CD8-positive, alpha-beta memory T cell (primary cell): ENCODE data around the gene NAV2. TPM values are rescaled to one million over a fixed set of nuclear protein-coding genes. Genes with fewer than 3 reads are reported as not detected.

Experiments used
- CTCF ChIA-PET: fragments of 350-600 bp; sonication (Branson Sonifier 250); formaldehyde crosslinking; loops from one replicate; lab custom pipeline; 2021; ENCODE audit warnings: antibody characterized with exemption; lab: Charles Lee
- POLR2A ChIA-PET: fragments of 350-600 bp; sonication (Branson Sonifier 250); formaldehyde crosslinking; loops from one replicate; lab custom pipeline; 2021; ENCODE audit warnings: antibody characterized with exemption; lab: Charles Lee
- DNase-seq, 5 donors: peaks; one replicate each; pipeline versions ENCODE4 v3.0.0 to v3.0.0-alpha.2; 2020 to 2022; ENCODE audit warnings: mixed read lengths in 1 of 5
- H3K27ac ChIP-seq: one replicate; pipeline ENCODE4 v1.7.0; 2013; ENCODE audit warnings: low read depth, mild to moderate bottlenecking, low read length, moderate library complexity
- H3K27me3 ChIP-seq: 2 replicates; pipeline ENCODE4 v1.7.0; 2013; ENCODE audit warnings: low read length, mild to moderate bottlenecking; ENCODE audit not compliant: insufficient read depth, poor library complexity, severe bottlenecking
- H3K36me3 ChIP-seq: 2 replicates; pipeline ENCODE4 v1.7.0; 2013; ENCODE audit warnings: mild to moderate bottlenecking, low read length, moderate library complexity; ENCODE audit not compliant: insufficient read depth
- H3K4me1 ChIP-seq: 2 replicates; pipeline ENCODE4 v1.7.0; 2013; ENCODE audit warnings: mild to moderate bottlenecking, low read length, moderate library complexity; ENCODE audit not compliant: insufficient read depth
- H3K4me3 ChIP-seq: 2 replicates; pipeline ENCODE4 v1.7.0; 2013; ENCODE audit warnings: mild to moderate bottlenecking, low read length
- H3K9me3 ChIP-seq: 2 replicates; pipeline ENCODE4 v1.7.0; 2013; ENCODE audit warnings: mild to moderate bottlenecking, low read length
- H3K27ac Mint-ChIP-seq, 8 donors: one replicate each; pipeline ENCODE4 v1.8.0; 2020 to 2021; ENCODE audit warnings: mixed read lengths in 8 of 8, mild to moderate bottlenecking in 6 of 8, inconsistent platforms in 3 of 8, moderate library complexity in 3 of 8
- H3K27me3 Mint-ChIP-seq, 2 donors: one replicate each; pipeline ENCODE4 v1.8.0; 2020 to 2021; ENCODE audit warnings: mixed read lengths in 2 of 2, mild to moderate bottlenecking in 1 of 2, moderate library complexity in 1 of 2
- H3K36me3 Mint-ChIP-seq, 3 donors: one replicate each; pipeline ENCODE4 v1.8.0; 2020 to 2021; ENCODE audit warnings: mixed read lengths in 3 of 3, inconsistent platforms in 1 of 3, mild to moderate bottlenecking in 1 of 3
- H3K4me1 Mint-ChIP-seq, 3 donors: one replicate each; pipeline ENCODE4 v1.8.0; 2020 to 2021; ENCODE audit warnings: mixed read lengths in 3 of 3, inconsistent platforms in 1 of 3, mild to moderate bottlenecking in 1 of 3
- H3K4me3 Mint-ChIP-seq, 7 donors: one replicate each; pipeline ENCODE4 v1.8.0; 2020 to 2021; ENCODE audit warnings: mixed read lengths in 7 of 7, mild to moderate bottlenecking in 6 of 7, moderate library complexity in 4 of 7, inconsistent platforms in 2 of 7
- H3K9me3 Mint-ChIP-seq, 5 donors: one replicate each; pipeline ENCODE4 v1.8.0; 2020 to 2022; ENCODE audit warnings: mixed read lengths in 5 of 5, mild to moderate bottlenecking in 3 of 5, moderate library complexity in 2 of 5, inconsistent platforms in 1 of 5
- polyA plus RNA-seq: library from polyadenylated mRNA; unstranded; fragments of 300-500 nt; fragmentation: Illumina TruSeq; gene quantifications from one replicate; pipeline ENCODE4 v1.2.3, GENCODE V29; 2021
- total RNA-seq, 2 experiments: library from RNA; stranded (reverse); gene quantifications; one replicate each; pipeline ENCODE4 v1.2.3, GENCODE V29; 2021

NAV2 gene
- total and polyA plus RNA-seq, 3 experiments from 2014 or later: 0.42 to 1.2 (median 1.1) TPM

GRCh38 chr11:19683141-19683805, 29.4 kb upstream of the NAV2 start:
- no peak for DNase-seq
- Histone ChIP-seq H3K4me1 (no peaks in the 10 kb centered on the region), H3K36me3 (no peaks in the 10 kb centered on the region), H3K27ac (no peak overlapping the region), H3K9me3 (no peaks in the 10 kb centered on the region), H3K4me3 (no peak overlapping the region), H3K27me3 (no peaks in the 10 kb centered on the region)
- Mint-ChIP-seq H3K27ac (peak overlapping the region in 1 of 8 donors; percentile 43), H3K27me3 (peaks cover 3 to 36% of the 10 kb centered on the region in 2 donors), H3K36me3 (no peaks in the 10 kb centered on the region), H3K4me3 (no peak overlapping the region), H3K9me3 (no peaks in the 10 kb centered on the region), H3K4me1 (no peaks in the 10 kb centered on the region)
- ChIA-PET POLR2A (no interaction called here), CTCF (no interaction called here)

- DNase-seq: no peak
- Mint-ChIP-seq H3K27me3 (peaks cover 2 to 30% of the 10 kb centered on the region in 2 donors), H3K4me3 (no peak overlapping the region), H3K9me3 (no peaks in the 10 kb centered on the region), H3K4me1 (no peaks in the 10 kb centered on the region), H3K27ac (no peak overlapping the region), H3K36me3 (no peaks in the 10 kb centered on the region)
- Histone ChIP-seq H3K27me3 (no peaks in the 10 kb centered on the region), H3K36me3 (no peaks in the 10 kb centered on the region), H3K4me3 (no peak overlapping the region), H3K27ac (no peak overlapping the region), H3K9me3 (no peaks in the 10 kb centered on the region), H3K4me1 (no peaks in the 10 kb centered on the region)
- CTCF ChIA-PET: interaction anchor here (1.2 kb wide), 1 partner anchor 8 kb away, joined by 3 read pairs; no protein-coding TSS in a partner anchor
- POLR2A ChIA-PET: no interaction called here
Observed at GRCh38 chr11:19683862-19684491, 28.7 kb upstream of the NAV2 start.

GRCh38 chr11:19686234-19686633, 26.4 kb upstream of the NAV2 start:
- Histone ChIP-seq H3K27ac (no peak overlapping the region), H3K36me3 (no peaks in the 10 kb centered on the region), H3K4me1 (no peaks in the 10 kb centered on the region), H3K4me3 (no peak overlapping the region), H3K27me3 (no peaks in the 10 kb centered on the region), H3K9me3 (no peaks in the 10 kb centered on the region)
- Mint-ChIP-seq H3K4me1 (no peaks in the 10 kb centered on the region), H3K27ac (no peak overlapping the region), H3K9me3 (no peaks in the 10 kb centered on the region), H3K4me3 (no peak overlapping the region), H3K36me3 (no peaks in the 10 kb centered on the region), H3K27me3 (peaks cover 2 to 16% of the 10 kb centered on the region in 2 donors)
- POLR2A ChIA-PET: no interaction called here
- DNase-seq: no peak
- CTCF ChIA-PET: no interaction called here

GRCh38 chr11:19687392-19687791, 25.2 kb upstream of the NAV2 start:
- CTCF ChIA-PET: no interaction called here
- DNase-seq: no peak
- Histone ChIP-seq H3K27ac (no peak overlapping the region), H3K36me3 (no peaks in the 10 kb centered on the region), H3K4me3 (no peak overlapping the region), H3K9me3 (no peaks in the 10 kb centered on the region), H3K27me3 (no peaks in the 10 kb centered on the region), H3K4me1 (no peaks in the 10 kb centered on the region)
- H3K36me3 Mint-ChIP-seq: no peaks in the 10 kb centered on the region
- no peak overlapping the region for H3K4me3 Mint-ChIP-seq
- POLR2A ChIA-PET: no interaction called here
- H3K27me3 Mint-ChIP-seq: peaks cover 1 to 14% of the 10 kb centered on the region in 2 donors
- H3K9me3 Mint-ChIP-seq: no peaks in the 10 kb centered on the region
- H3K27ac Mint-ChIP-seq: no peak overlapping the region
- H3K4me1 Mint-ChIP-seq: no peaks in the 10 kb centered on the region

GRCh38 chr11:19689281-19690000, 23.2 kb upstream of the NAV2 start:
- H3K27me3 ChIP-seq: no peaks in the 10 kb centered on the region
- H3K4me3 ChIP-seq: no peak overlapping the region
- Mint-ChIP-seq H3K27me3 (peaks cover 6 to 19% of the 10 kb centered on the region in 2 donors), H3K4me3 (no peak overlapping the region), H3K9me3 (no peaks in the 10 kb centered on the region), H3K27ac (no peak overlapping the region), H3K36me3 (peaks cover 0 to 5% (median 0%) of the 10 kb centered on the region in 3 donors), H3K4me1 (no peaks in the 10 kb centered on the region)
- no peak overlapping the region for H3K27ac ChIP-seq
- ChIA-PET CTCF (no interaction called here), POLR2A (no interaction called here)
- H3K9me3 ChIP-seq: no peaks in the 10 kb centered on the region
- H3K4me1 ChIP-seq: no peaks in the 10 kb centered on the region
- H3K36me3 ChIP-seq: no peaks in the 10 kb centered on the region
- no peak for DNase-seq

- Histone ChIP-seq H3K27me3 (no peaks in the 10 kb centered on the region), H3K4me3 (no peak overlapping the region), H3K36me3 (no peaks in the 10 kb centered on the region), H3K27ac (no peak overlapping the region), H3K4me1 (no peaks in the 10 kb centered on the region), H3K9me3 (no peaks in the 10 kb centered on the region)
- POLR2A ChIA-PET: no interaction called here
- no peak overlapping the region for H3K4me3 Mint-ChIP-seq
- peaks cover 10 to 19% of the 10 kb centered on the region in 2 donors for H3K27me3 Mint-ChIP-seq
- DNase-seq: no peak
- no peak overlapping the region for H3K27ac Mint-ChIP-seq
- CTCF ChIA-PET: interaction anchor here (1.0 kb wide), 1 partner anchor 52 kb away, joined by 3 read pairs; no protein-coding TSS in a partner anchor
- no peaks in the 10 kb centered on the region for H3K9me3 Mint-ChIP-seq
- H3K36me3 Mint-ChIP-seq: peaks cover 0 to 5% (median 0%) of the 10 kb centered on the region in 3 donors
- no peaks in the 10 kb centered on the region for H3K4me1 Mint-ChIP-seq
Observed at GRCh38 chr11:19690885-19691284, 21.8 kb upstream of the NAV2 start.

GRCh38 chr11:19691815-19692500, 20.7 kb upstream of the NAV2 start:
- no peak overlapping the region for H3K4me3 ChIP-seq
- ChIA-PET CTCF (no interaction called here), POLR2A (no interaction called here)
- H3K4me1 ChIP-seq: no peaks in the 10 kb centered on the region
- peaks cover 0 to 7% (median 0%) of the 10 kb centered on the region in 3 donors for H3K36me3 Mint-ChIP-seq
- no peaks in the 10 kb centered on the region for H3K9me3 Mint-ChIP-seq
- H3K27me3 ChIP-seq: no peaks in the 10 kb centered on the region
- no peaks in the 10 kb centered on the region for H3K9me3 ChIP-seq
- no peaks in the 10 kb centered on the region for H3K36me3 ChIP-seq
- no peak overlapping the region for H3K4me3 Mint-ChIP-seq
- H3K27ac ChIP-seq: no peak overlapping the region
- no peaks in the 10 kb centered on the region for H3K4me1 Mint-ChIP-seq
- H3K27ac Mint-ChIP-seq: no peak overlapping the region
- peaks cover 15 to 16% of the 10 kb centered on the region in 2 donors for H3K27me3 Mint-ChIP-seq
- DNase-seq: no peak
